VCaP (cell line): ENCODE measurements around the gene SLC22A7.
A peak's percentile ranks its signal among the peaks of the same experiment; 100 is the strongest.
"Not testable (repeated sequence)": the region's sequence is repeated elsewhere in the genome, so short reads cannot be mapped to it uniquely, and the experiment has no call there.

Experiments used
- H3K27ac ChIP-seq: fragments of 450-650 bp; 2 replicates; pipeline ENCODE4 v1.5.1; 2017
- TF ChIP-seq, protein P1 (sequence below): fragments of 450-650 bp; conservative IDR thresholded peaks from 2 replicates; pipeline ENCODE4 v1.5.1; 2017; ENCODE audit warnings: mild to moderate bottlenecking, moderate library complexity

SLC22A7 gene

GRCh38 chr6:43335469-43335868 is 37.4 kb downstream of the SLC22A7 start:
- TF ChIP-seq, protein P1, sequence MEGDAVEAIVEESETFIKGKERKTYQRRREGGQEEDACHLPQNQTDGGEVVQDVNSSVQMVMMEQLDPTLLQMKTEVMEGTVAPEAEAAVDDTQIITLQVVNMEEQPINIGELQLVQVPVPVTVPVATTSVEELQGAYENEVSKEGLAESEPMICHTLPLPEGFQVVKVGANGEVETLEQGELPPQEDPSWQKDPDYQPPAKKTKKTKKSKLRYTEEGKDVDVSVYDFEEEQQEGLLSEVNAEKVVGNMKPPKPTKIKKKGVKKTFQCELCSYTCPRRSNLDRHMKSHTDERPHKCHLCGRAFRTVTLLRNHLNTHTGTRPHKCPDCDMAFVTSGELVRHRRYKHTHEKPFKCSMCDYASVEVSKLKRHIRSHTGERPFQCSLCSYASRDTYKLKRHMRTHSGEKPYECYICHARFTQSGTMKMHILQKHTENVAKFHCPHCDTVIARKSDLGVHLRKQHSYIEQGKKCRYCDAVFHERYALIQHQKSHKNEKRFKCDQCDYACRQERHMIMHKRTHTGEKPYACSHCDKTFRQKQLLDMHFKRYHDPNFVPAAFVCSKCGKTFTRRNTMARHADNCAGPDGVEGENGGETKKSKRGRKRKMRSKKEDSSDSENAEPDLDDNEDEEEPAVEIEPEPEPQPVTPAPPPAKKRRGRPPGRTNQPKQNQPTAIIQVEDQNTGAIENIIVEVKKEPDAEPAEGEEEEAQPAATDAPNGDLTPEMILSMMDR: no peak
- H3K27ac ChIP-seq: peak overlapping the region; percentile 42

DNA sequence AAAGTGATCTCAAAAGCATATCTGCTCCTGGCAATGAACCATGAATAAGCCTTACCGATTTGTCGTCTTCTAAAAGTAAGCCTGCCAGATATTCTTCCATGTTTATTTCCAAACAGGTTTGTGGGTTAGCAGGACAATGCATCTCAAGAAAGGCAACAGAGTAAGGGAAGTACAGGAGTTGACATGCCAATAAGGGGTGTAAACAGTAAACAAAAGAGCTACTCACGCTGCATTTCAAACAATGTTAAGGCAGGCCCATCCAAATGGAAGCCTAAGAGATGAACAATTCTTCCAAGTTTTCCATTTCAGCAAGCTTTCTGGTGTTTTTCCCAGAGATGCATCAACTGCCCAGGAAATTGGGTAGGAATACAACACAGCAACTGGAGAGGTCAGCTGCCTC is 38.3 kb downstream of the SLC22A7 start:
- TF ChIP-seq, protein P1: no peak
- H3K27ac ChIP-seq: no peak overlapping the region; the same call in 1 of the 2 replicates

- no peak overlapping the region for H3K27ac ChIP-seq
- TF ChIP-seq, protein P1: no peak
Measured at GRCh38 chr6:43338243-43338642, 40.2 kb downstream of the SLC22A7 start.

- TF ChIP-seq, protein P1: no peak
- no peak overlapping the region for H3K27ac ChIP-seq
Measured at GRCh38 chr6:43339168-43339567, 41.1 kb downstream of the SLC22A7 start.

GRCh38 chr6:43346243-43346642 is 48.2 kb downstream of the SLC22A7 start:
- not testable (repeated sequence) for H3K27ac ChIP-seq

- no peak overlapping the region for H3K27ac ChIP-seq
- TF ChIP-seq, protein P1: no peak
Measured at GRCh38 chr6:43347021-43347420, 49.0 kb downstream of the SLC22A7 start.

GRCh38 chr6:43347444-43347843 is 49.4 kb downstream of the SLC22A7 start:
- H3K27ac ChIP-seq: no peak overlapping the region
- TF ChIP-seq, protein P1: no peak

- not testable (repeated sequence) for H3K27ac ChIP-seq
Measured at GRCh38 chr6:43351951-43352350, 53.9 kb downstream of the SLC22A7 start.
